Activated naive CD4-positive, alpha-beta T cell treated with anti-CD3 and anti-CD28 coated beads, Interleukin-2, amount 50 U/mL, for 16 hours (primary cell): ENCODE results near the gene GINS2.

Experiments
- DNase-seq: peaks from one replicate; pipeline ENCODE4 v3.0.0-alpha.2; 2020

Gene GINS2

GRCh38 chr16:85687651-85688471, 893 bp downstream of the GINS2 start:
- DNase-seq, result peak; percentile 21

- DNase-seq, result no peak
Observed at GRCh38 chr16:85686912-85687591, 1.7 kb downstream of the GINS2 start.

- DNase-seq, result no peak
Observed at GRCh38 chr16:85685251-85685650, 3.5 kb downstream of the GINS2 start.

GRCh38 chr16:85683363-85683762, 5.4 kb downstream of the GINS2 start:
- no peak for DNase-seq

- no peak for DNase-seq
Observed at GRCh38 chr16:85682516-85682915, 6.2 kb downstream of the GINS2 start.

- DNase-seq, result no peak
Observed at GRCh38 chr16:85681255-85681654, 7.5 kb downstream of the GINS2 start.

GRCh38 chr16:85680352-85680944, 8.3 kb downstream of the GINS2 start:
- DNase-seq, result no peak

- no peak for DNase-seq
Observed at GRCh38 chr16:85679870-85680269, 8.9 kb downstream of the GINS2 start.

GRCh38 chr16:85678821-85679220, 9.9 kb downstream of the GINS2 start:
- DNase-seq, result no peak

GRCh38 chr16:85678016-85678415, 10.7 kb downstream of the GINS2 start:
- DNase-seq, result no peak

- no peak for DNase-seq
Observed at GRCh38 chr16:85677383-85677967, 11.3 kb downstream of the GINS2 start.

- DNase-seq, result no peak
Observed at GRCh38 chr16:85676466-85676865, 12.3 kb downstream of the GINS2 start.

GRCh38 chr16:85675251-85675874, 13.4 kb downstream of the GINS2 start:
- DNase-seq, result no peak

- DNase-seq, result no peak
Observed at GRCh38 chr16:85674828-85675227, 13.9 kb downstream of the GINS2 start.

- no peak for DNase-seq
Observed at GRCh38 chr16:85674418-85674755, 14.4 kb downstream of the GINS2 start.

GRCh38 chr16:85673529-85674417, 15.0 kb downstream of the GINS2 start:
- no peak for DNase-seq

GRCh38 chr16:85670840-85671239, 17.9 kb downstream of the GINS2 start:
- DNase-seq, result no peak

- DNase-seq, result no peak
Observed at GRCh38 chr16:85668676-85669424, 19.9 kb downstream of the GINS2 start.

- no peak for DNase-seq
Observed at GRCh38 chr16:85667841-85668413, 20.8 kb downstream of the GINS2 start.

GRCh38 chr16:85667261-85667660, 21.5 kb downstream of the GINS2 start:
- DNase-seq, result no peak

- no peak for DNase-seq
Observed at GRCh38 chr16:85665929-85666328, 22.8 kb downstream of the GINS2 start.
